Mesenchymal stem cell (in vitro differentiated cells and primary cell): ENCODE data around the gene MAS1. TPM values are rescaled to one million over a fixed set of nuclear protein-coding genes. Genes with fewer than 3 reads are reported as not detected.
"Not testable (repeated sequence)": the region's sequence is repeated elsewhere in the genome, so short reads cannot be mapped to it uniquely, and the experiment has no call there.

Experiments used
- DNase-seq: peaks from one replicate; pipeline ENCODE4 v3.0.0-alpha.2; 2013
- H2AFZ ChIP-seq: one replicate; pipeline ENCODE4 v1.6.1; 2013; ENCODE audit warnings: low read depth, mild to moderate bottlenecking, control low read depth, inconsistent platforms, low read length, moderate library complexity
- H2AK5ac ChIP-seq: 2 replicates; pipeline ENCODE4 v1.6.1; 2013; ENCODE audit warnings: low read length, moderate library complexity, mild to moderate bottlenecking, inconsistent platforms; ENCODE audit not compliant: severe bottlenecking
- H2BK120ac ChIP-seq: one replicate; pipeline ENCODE4 v1.6.1; 2013; ENCODE audit warnings: low read depth, mild to moderate bottlenecking, inconsistent platforms, low read length, moderate library complexity
- H2BK12ac ChIP-seq, 2 experiments: one replicate each; pipeline ENCODE4 v1.6.1; 2013; ENCODE audit warnings: inconsistent platforms in 2 of 2, low read length in 2 of 2, mild to moderate bottlenecking in 2 of 2, moderate library complexity in 2 of 2, control low read depth in 1 of 2
- H2BK15ac ChIP-seq: one replicate; pipeline ENCODE4 v1.6.1; 2013; ENCODE audit warnings: mild to moderate bottlenecking, low read depth, inconsistent platforms; ENCODE audit not compliant: poor library complexity, severe bottlenecking
- H2BK5ac ChIP-seq: 2 replicates; pipeline ENCODE4 v1.6.1; 2013; ENCODE audit warnings: low read depth, mild to moderate bottlenecking, low read length, control low read depth, inconsistent platforms; ENCODE audit not compliant: poor library complexity, severe bottlenecking
- H3K14ac ChIP-seq, 2 experiments: one replicate each; pipeline ENCODE4 v1.6.1; 2013; ENCODE audit warnings: inconsistent platforms in 2 of 2, low read length in 2 of 2, control low read depth in 1 of 2, mild to moderate bottlenecking in 1 of 2, moderate library complexity in 1 of 2
- H3K18ac ChIP-seq, 2 experiments: one replicate each; pipeline ENCODE4 v1.6.1; 2013; ENCODE audit warnings: inconsistent platforms in 2 of 2, low read length in 2 of 2, control low read depth in 1 of 2, low read depth in 1 of 2, mild to moderate bottlenecking in 1 of 2
- H3K23ac ChIP-seq, 2 experiments: one replicate each; pipeline ENCODE4 v1.6.1; 2013; ENCODE audit warnings: inconsistent platforms in 2 of 2, low read length in 2 of 2, mild to moderate bottlenecking in 2 of 2, moderate library complexity in 2 of 2, control low read depth in 1 of 2
- H3K27ac ChIP-seq: 2 replicates; pipeline ENCODE4 v1.5.1; 2013; ENCODE audit warnings: mild to moderate bottlenecking, moderate library complexity, low read length, control low read depth, inconsistent platforms; ENCODE audit not compliant: poor library complexity, severe bottlenecking
- H3K27me3 ChIP-seq, 2 experiments: 2 replicates each; pipeline versions ENCODE4 v1.6.1 to v1.7.0; 2013; ENCODE audit warnings: low read length in 2 of 2, mild to moderate bottlenecking in 2 of 2, moderate library complexity in 2 of 2, control low read depth in 1 of 2, inconsistent platforms in 1 of 2; ENCODE audit not compliant: control insufficient read depth in 1 of 2, insufficient read depth in 1 of 2
- H3K36me3 ChIP-seq, 2 experiments: 2 replicates each; pipeline versions ENCODE4 v1.6.1 to v1.7.0; 2013; ENCODE audit warnings: low read length in 2 of 2, control low read depth in 1 of 2, inconsistent platforms in 1 of 2, low read depth in 1 of 2, mild to moderate bottlenecking in 1 of 2; ENCODE audit not compliant: insufficient read depth in 2 of 2, control insufficient read depth in 1 of 2
- H3K4ac ChIP-seq, 2 experiments: one replicate each; pipeline ENCODE4 v1.6.1; 2013; ENCODE audit warnings: inconsistent platforms in 2 of 2, low read length in 2 of 2, mild to moderate bottlenecking in 2 of 2, moderate library complexity in 2 of 2, control low read depth in 1 of 2, low read depth in 1 of 2
- H3K4me1 ChIP-seq: 2 replicates; pipeline ENCODE4 v1.6.1; 2013; ENCODE audit warnings: low read depth, low read length, control low read depth; ENCODE audit not compliant: control insufficient read depth, insufficient read depth
- H3K4me2 ChIP-seq: 2 replicates; pipeline ENCODE4 v1.6.1; 2013; ENCODE audit warnings: low read length, mild to moderate bottlenecking, inconsistent platforms; ENCODE audit not compliant: poor library complexity, severe bottlenecking
- H3K4me3 ChIP-seq, 2 experiments: 2 replicates each; pipeline versions ENCODE4 v1.5.1 to v1.7.0; 2013; ENCODE audit warnings: low read length in 2 of 2, mild to moderate bottlenecking in 2 of 2, control low read depth in 1 of 2, low read depth in 1 of 2; ENCODE audit not compliant: insufficient read depth in 1 of 2
- H3K79me1 ChIP-seq: replicated peaks from 2 replicates; pipeline ENCODE4 v1.6.1; 2013; ENCODE audit warnings: mild to moderate bottlenecking, control low read depth, low read length, inconsistent platforms; ENCODE audit not compliant: poor library complexity, severe bottlenecking
- H3K9ac ChIP-seq: 2 replicates; pipeline ENCODE4 v1.7.0; 2013; ENCODE audit warnings: mild to moderate bottlenecking, low read length, moderate library complexity
- H3K9me3 ChIP-seq: 2 replicates; pipeline ENCODE4 v1.7.0; 2013; ENCODE audit warnings: mild to moderate bottlenecking, low read length; ENCODE audit not compliant: control insufficient read depth
- H4K8ac ChIP-seq: one replicate; pipeline ENCODE4 v1.6.1; 2013; ENCODE audit warnings: inconsistent platforms, mild to moderate bottlenecking, low read length, moderate library complexity
- H4K91ac ChIP-seq: one replicate; pipeline ENCODE4 v1.6.1; 2013; ENCODE audit warnings: mild to moderate bottlenecking, low read length, inconsistent platforms
- WGBS: methylation state at CpG from one replicate; pipeline ENCODE4 v1.1.7; 2013; ENCODE audit warnings: mixed read lengths; 5-methylcytosine and 5-hydroxymethylcytosine counted together
- polyA plus RNA-seq, 2 experiments: library from polyadenylated mRNA; stranded (reverse); fragments of 200-250 nt; gene quantifications; one replicate each; pipeline ENCODE4 v1.2.3, GENCODE V29; 2013

The MAS1 gene
- polyA plus RNA-seq (2013, experiment 1 of 2): not detected
- not detected for polyA plus RNA-seq (2013, experiment 2 of 2)

GRCh38 chr6:159890792-159891191 is at the start of gene MAS1:
MAS1 (plus strand) TSS chr6:159890988; CDS start chr6:159906956, 15,968 bp downstream.
- no peak within 1 kb of the TSS for H3K4me2 ChIP-seq
- H3K79me1 ChIP-seq: no peaks in the 10 kb centered on the region
- H3K36me3 ChIP-seq: no peaks in the 10 kb centered on the region
- H2BK12ac ChIP-seq: no peak within 1 kb of the TSS
- no peak within 1 kb of the TSS for H2BK15ac ChIP-seq
- no peak within 1 kb of the TSS for H4K8ac ChIP-seq
- no peaks in the 10 kb centered on the region for H3K9me3 ChIP-seq
- WGBS: 85% methylated on average over 6 of the region's 7 CpGs
- H3K27me3 ChIP-seq: peaks cover 60 to 64% of the 10 kb centered on the region in 2 experiments
- H2BK120ac ChIP-seq: no peak within 1 kb of the TSS
- no peak within 1 kb of the TSS for H3K27ac ChIP-seq
- H3K14ac ChIP-seq: no peak within 1 kb of the TSS
- H3K23ac ChIP-seq: no peak within 1 kb of the TSS
- no peak within 1 kb of the TSS for H3K4ac ChIP-seq
- H3K18ac ChIP-seq: no peak within 1 kb of the TSS
- H3K4me3 ChIP-seq: no peak within 1 kb of the TSS
- no peak within 1 kb of the TSS for H2BK5ac ChIP-seq
- no peaks in the 10 kb centered on the region for H3K4me1 ChIP-seq
- DNase-seq: no peak
- H2AFZ ChIP-seq: no peak within 1 kb of the TSS
- no peak within 1 kb of the TSS for H3K9ac ChIP-seq
- H2AK5ac ChIP-seq: no peak within 1 kb of the TSS
- no peak within 1 kb of the TSS for H4K91ac ChIP-seq

- Histone ChIP-seq H3K4me2 (no peak overlapping the region), H3K27me3 (no peaks in the 10 kb centered on the region), H3K36me3 (no peaks in the 10 kb centered on the region), H3K27ac (no peak overlapping the region), H3K14ac (no peak overlapping the region), H3K79me1 (no peaks in the 10 kb centered on the region), H3K4me3 (no peak overlapping the region), H3K9me3 (no peaks in the 10 kb centered on the region), H2BK15ac (no peak overlapping the region), H4K91ac (no peak overlapping the region), H2AK5ac (no peak overlapping the region), H3K9ac (no peak overlapping the region), H3K18ac (no peak overlapping the region), H2BK120ac (no peak overlapping the region), H2BK12ac (no peak overlapping the region), H3K4me1 (no peaks in the 10 kb centered on the region), H3K4ac (no peak overlapping the region), H3K23ac (no peak overlapping the region), H2BK5ac (no peak overlapping the region), H2AFZ (no peak overlapping the region), H4K8ac (no peak overlapping the region)
- peak; percentile 23 for DNase-seq
- WGBS: 64% methylated on average over 3 of the region's 4 CpGs
Measured at GRCh38 chr6:159842035-159842434, 48.8 kb upstream of the MAS1 start.

- Histone ChIP-seq H2BK5ac (no peak overlapping the region), H3K9me3 (no peaks in the 10 kb centered on the region), H3K36me3 (no peaks in the 10 kb centered on the region), H4K8ac (no peak overlapping the region), H3K4me2 (no peak overlapping the region), H3K9ac (no peak overlapping the region), H3K27ac (no peak overlapping the region), H2BK12ac (no peak overlapping the region), H3K14ac (no peak overlapping the region), H3K79me1 (no peaks in the 10 kb centered on the region), H2BK15ac (no peak overlapping the region), H2AK5ac (no peak overlapping the region), H3K18ac (no peak overlapping the region), H2AFZ (no peak overlapping the region), H3K23ac (no peak overlapping the region), H3K4me3 (no peak overlapping the region), H4K91ac (no peak overlapping the region), H3K4ac (no peak overlapping the region), H2BK120ac (no peak overlapping the region), H3K27me3 (no peaks in the 10 kb centered on the region), H3K4me1 (no peaks in the 10 kb centered on the region)
- WGBS: 76% methylated on average over 12 of the region's 13 CpGs
- DNase-seq: no peak
Measured at GRCh38 chr6:159844737-159845645, 45.8 kb upstream of the MAS1 start.

GRCh38 chr6:159848552-159848951 is 42.2 kb upstream of the MAS1 start:
- not testable (repeated sequence) for H3K4me3 ChIP-seq, H3K18ac ChIP-seq, H3K4me1 ChIP-seq, H2BK120ac ChIP-seq, H3K27me3 ChIP-seq, H3K27ac ChIP-seq, H3K23ac ChIP-seq, H3K36me3 ChIP-seq, H3K9ac ChIP-seq, H2BK12ac ChIP-seq, H2BK15ac ChIP-seq, H4K91ac ChIP-seq, H4K8ac ChIP-seq, H3K79me1 ChIP-seq, DNase-seq, H3K14ac ChIP-seq, H3K4ac ChIP-seq, H2AK5ac ChIP-seq, H2BK5ac ChIP-seq, H3K4me2 ChIP-seq, H3K9me3 ChIP-seq, H2AFZ ChIP-seq
- 84% methylated on average over 5 of the region's 5 CpGs for WGBS
